CD4-positive, alpha-beta T cell treated with Interleukin-6 at 100 ng/mL for 8 hours (primary cell): ENCODE results near the gene KIF16B.
"Not testable (repeated sequence)": the region's sequence is repeated elsewhere in the genome, so short reads cannot be mapped to it uniquely, and the experiment has no call there.

Experiments
- DNase-seq: peaks from one replicate; pipeline ENCODE4 v3.0.0-alpha.2; 2020; ENCODE audit warnings: mixed read lengths, low spot score

The KIF16B gene

DNA sequence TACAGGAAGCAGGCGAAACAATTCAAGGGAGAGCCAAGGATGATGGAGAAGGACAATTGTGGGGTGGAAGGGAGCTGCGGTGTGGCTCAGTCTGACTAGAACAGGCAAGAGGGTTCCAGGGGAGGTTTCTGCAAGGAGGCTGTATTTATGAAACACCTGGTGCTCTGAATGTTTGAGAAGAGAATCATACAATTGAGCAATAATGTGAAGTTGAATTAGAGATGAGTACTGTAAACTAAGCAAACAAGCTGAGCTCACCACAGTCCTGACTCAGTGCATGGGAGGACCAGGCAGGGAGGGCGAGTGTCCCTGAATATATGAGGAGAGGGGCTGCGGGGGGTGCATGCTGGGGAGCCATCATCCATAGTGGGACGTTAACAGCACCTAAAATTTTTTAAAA, 279.7 kb downstream of the KIF16B start:
- DNase-seq = no peak

DNA sequence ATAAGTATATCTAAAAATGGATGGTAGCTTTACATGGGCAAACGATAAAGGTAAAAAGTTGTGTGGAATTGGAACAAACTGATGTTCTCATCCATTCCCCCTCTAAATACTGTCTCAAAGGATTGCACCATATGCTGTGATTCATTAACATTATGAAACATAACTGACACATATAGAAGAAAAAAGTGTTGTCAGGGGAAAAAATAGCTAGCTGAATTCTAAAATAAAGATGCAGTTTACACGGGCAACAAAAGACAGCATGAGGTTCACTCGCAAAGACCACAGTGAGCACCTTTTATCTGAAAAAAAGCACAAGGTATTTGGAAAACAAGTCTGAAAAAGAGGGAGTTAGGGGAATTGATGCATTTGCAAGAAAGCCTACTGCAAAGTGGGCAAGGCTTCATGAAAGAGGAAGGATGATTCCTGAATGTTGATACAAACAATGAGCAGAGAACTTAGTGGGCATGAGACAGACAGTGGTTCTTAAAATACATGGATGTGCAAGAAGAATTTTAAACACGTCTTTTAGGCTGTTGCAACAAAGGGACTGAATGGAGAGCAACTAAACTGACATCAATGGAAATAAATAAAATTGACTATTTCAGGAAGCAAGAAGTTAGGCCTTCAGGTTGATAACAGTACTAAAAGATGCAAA, 280.9 kb downstream of the KIF16B start:
- DNase-seq = no peak

DNA sequence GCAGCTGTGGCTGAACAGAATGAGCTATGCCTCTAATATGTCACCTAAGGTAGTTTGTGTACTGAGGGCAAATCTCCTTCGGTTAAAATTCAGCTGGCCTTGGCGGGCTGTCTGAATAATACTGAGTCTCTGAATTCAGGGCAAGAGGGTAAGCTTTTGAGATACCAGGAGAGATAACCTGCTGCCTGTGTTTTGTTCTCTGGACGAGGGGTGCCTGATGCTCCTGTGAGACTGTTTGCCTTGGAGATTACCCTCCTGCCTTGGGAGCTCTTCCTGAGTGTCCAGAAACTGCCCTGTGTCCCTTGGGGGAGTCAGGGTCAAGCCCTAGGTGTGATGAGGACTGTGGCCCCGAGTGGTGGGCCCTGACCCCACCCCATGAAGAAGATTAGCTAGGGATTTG, 282.9 kb downstream of the KIF16B start:
- DNase-seq = no peak

DNA sequence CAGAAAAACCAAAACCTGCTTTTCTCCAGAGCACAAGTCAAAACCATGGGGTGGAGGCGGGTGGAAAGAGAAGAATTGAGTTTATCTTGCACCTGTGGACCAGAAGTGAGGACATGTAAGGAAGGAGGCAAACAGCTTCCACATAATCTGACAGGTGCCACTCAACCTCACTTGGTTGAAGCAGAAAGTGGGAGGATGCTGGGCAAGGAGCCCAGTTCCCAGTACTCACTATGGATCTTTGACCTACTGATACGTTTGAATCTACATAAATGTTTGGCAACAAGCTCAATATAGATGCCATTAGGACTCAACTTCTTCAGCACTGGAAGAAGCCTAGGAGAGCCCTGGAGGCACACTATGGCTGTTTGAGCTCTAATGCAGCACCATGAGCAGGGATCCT, 285.5 kb downstream of the KIF16B start:
- DNase-seq = no peak

DNA sequence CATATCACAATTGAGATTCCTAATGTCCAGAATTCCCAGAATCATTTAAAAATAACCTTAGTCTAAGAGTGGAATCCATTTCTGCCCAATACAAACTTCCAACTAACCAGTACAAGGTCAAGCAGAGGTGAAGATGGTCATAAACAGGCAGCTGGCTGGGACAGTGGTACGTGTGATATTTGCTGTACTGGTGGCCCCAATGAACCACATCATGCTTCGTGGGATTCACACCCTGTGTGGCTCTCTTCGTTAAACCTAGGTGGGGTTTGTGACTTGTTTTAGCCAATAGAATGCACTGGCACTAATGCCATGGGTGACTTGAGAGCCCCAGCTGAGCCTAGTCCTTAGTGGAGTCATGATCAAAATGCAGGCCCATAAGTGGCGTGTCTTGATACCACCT, 286.6 kb downstream of the KIF16B start:
- DNase-seq = no peak

DNA sequence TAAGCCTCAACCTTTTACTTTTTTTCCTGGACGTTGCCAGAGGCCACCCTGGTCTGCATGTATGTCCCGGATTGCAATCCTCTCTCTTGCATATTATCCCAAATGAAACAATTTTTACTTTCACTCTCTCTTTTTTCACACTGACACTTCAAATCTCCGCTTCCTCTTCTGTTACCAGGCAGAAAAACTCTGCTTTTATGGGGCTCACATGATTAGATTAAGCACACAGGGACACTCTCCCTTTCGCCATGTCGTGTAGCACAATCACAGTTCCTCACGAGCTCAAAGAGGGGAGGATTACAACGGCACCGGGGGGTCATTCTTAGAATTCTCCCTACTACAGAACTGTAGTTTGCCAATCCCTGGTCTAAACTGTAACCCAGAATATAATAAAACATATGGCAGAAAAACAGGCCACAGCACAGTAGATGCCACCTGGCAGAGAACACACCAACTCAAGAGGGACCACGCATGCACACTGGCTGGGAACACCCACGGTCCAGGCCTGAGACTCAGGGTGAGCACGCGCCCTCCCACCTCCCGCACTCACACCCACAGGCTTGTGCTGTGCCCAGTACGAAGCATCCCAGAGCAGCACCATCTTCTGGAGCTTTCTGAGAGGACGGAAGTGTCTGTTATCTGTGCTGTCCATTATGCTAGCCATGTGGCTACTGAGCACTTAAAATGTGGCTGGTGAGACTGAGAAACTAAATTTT, 288.7 kb downstream of the KIF16B start:
- no peak for DNase-seq

DNA sequence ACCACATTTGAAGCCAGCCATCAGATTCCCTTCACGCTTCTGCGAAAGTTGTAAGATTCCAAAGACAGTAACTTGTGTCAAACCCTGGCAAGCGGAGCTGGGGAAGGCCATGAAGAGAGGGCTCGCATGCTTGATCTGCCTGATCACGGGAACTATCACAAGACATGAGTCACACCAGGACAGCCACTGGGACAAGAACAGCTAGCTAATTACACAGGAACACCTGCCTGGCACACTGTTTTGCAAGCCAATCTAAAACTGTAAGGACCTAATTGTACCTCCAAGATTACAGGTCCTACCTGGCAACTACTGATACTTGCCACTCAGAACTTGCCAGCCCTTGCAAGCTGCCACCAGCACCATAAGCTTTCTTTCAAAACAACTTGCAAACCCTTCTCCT, 289.3 kb downstream of the KIF16B start:
- no peak for DNase-seq

DNA sequence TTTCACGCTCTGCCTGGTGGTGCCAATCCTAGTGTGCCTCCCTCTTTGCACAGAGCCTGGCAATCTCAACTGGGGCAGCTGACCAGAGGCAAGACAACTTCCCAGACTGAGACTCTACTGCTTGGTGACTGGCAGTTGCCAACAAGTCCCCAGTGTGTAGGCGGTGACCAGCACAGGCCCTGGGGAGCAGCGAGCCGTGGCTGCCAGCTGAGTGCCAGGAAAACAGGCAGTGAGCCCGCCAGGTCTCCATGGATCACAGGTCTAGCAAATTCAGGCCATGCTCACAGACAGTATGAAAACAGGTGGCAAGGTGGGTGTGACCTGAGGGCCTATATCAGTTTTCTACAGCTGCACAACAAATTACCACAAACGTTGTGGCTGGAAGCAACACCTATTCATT, 289.9 kb downstream of the KIF16B start:
- no peak for DNase-seq

DNA sequence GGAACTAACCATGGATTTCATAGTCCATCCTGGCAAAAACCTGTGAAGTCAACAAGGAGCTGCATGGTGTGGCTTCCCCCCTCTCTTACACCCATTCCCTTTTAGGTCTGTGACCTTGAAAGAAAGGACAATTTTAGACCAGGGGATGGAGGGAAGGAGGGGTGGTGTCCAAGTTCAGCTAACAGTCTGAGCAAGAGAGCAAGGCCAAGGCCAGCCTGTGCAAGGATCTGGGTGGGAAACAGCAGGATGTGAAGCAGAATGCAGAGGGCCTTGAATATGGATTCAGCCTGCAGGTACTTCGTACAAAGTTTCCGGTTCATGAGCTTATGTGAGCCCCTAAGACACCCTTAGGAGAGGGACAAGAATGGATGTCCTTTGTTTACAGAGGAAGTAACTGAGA, 293.0 kb downstream of the KIF16B start:
- DNase-seq = no peak

DNA sequence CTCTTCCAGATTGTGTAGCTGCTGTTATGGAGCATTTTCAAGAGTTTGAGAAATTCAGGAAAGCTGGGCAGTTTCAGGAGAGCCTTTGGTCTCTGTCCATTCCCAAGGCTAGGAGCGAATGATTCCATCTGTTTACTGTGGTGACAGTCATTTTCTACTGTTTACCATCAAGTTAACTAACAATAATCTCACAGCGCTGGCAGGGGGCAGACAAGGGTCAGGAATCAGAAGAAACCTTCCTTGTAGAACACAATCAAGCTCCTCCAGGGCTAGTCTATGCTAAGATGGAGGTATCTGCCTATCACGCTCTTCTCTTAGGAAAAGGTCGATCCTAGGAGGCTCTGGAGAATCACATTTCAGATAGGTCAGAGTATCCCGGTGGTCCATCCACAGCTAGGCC, 293.9 kb downstream of the KIF16B start:
- DNase-seq = no peak

DNA sequence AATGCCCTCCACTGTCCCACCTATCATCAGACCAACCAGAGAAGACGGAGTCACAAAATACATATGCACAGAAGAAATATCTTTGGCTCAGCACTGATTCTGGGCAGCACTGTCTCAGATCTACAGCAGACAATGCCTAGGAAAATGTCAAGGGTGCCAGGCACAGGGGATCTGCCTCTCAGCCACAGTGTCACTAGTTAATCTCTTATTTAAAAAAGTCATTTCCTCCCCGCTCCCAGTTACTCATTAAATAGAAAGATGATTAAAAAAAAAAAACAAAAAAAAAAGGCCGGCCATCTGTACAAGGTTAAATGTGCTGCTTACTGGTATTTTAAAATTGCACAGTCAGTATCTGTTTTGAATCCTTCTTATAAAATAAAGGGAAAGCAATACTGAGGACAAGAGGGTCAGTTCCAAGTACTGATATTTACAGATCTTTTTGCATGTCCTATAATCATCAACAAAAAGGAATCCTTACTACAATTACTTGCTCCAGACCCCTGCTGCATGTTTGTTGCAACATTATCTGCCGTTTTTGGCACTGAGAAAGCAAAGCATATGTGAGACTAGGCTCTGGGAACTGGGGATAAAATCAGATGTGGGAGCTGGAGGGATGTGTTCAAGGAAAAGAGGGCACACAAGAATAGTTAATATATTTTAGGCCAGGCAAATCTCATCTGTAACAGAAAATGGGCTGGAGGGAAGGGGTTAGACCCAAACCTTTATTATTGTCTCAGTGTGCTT, 299.3 kb downstream of the KIF16B start:
- DNase-seq = no peak

DNA sequence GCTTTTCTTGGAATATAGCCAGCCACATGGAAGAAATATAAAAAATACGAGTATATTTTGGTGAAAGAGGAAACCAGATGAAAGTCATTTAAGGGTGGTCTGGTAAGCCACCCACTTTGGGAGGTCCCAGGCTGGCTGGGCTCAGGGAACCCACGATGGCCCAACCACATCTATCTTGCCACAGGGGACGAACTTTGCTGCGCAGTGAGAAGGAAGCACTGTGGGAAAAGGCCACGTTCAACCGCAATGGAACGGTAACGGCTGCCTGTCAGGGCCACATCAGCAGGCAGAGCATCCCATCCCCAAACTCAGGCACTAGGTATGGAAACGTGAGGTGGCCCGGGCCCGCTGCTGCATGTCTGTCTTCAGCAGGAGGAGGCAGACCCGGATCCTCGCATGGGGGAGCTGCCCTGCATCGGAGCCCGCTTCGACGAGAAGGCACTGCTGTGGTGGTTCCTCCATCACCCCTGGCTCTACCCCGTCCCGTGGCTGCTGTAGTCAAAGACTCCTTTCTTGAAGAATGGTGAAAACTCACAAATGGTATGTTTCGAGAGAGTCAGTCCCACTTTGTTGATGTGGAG, 300.4 kb downstream of the KIF16B start:
- DNase-seq = no peak

DNA sequence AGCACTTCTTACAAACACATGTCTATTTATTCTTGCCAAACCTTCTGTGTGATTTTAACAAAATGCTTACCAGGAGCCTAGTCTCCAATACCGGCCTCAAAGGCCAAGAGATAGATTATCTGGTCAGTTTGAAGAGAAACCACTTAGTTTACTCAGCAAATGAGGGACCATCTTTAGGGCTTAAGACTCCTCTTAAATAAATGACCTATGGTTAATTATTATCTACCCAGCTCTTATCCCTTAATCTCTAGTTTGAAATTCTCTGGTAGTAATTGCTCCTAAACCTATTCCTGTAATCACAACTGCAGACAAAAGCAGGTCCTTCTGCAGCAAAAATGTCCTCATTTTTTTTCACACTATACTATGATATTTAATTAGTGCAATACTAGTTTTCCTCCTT, 301.8 kb downstream of the KIF16B start:
- no peak for DNase-seq

DNA sequence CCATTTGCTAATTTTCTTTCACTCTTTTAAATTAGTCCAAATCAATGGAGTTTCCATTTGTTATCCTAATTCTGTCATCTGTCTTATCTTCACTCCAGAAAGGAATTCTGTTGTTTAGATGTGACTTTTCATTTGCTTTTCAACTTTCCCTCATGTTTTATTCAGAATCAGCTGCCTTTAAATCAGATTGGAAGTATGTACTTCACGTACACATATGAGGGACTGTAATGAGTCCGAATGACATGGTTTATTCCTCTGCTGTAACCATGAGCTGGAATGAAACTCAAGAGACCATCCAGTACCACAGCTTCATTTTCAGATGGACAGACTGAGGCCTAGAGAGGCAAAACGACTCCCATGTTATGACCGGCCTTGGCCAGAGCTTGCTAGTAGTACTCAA, 302.3 kb downstream of the KIF16B start:
- no peak for DNase-seq

DNA sequence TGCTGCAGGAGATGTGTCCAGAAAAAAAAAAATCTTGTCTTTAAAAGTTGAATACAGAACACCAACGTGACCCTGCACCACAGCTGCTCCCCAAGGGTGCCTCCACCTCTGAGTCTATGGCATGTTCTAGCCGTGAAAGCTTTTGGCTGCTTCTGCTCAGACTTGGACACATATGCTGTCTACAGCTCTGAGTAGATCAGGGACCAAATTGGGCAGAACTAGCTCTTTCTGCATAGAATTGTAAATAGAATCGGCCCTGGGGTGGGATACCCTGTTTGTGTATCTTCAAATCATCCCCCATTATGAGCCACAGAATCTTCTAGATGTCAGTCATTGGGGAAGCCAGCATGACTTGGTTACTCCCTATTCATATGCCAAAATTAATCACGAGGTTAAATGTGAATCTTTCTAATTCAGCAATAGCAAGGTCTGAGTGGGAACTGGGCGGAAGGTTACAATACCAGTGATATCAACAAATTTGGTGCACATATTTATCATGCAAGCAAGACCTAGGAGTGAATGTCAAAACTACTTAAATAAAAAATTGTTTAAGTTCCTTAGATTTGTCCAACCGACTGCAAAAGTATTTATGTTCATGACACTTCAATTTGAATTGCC, 302.8 kb downstream of the KIF16B start:
- DNase-seq = no peak

DNA sequence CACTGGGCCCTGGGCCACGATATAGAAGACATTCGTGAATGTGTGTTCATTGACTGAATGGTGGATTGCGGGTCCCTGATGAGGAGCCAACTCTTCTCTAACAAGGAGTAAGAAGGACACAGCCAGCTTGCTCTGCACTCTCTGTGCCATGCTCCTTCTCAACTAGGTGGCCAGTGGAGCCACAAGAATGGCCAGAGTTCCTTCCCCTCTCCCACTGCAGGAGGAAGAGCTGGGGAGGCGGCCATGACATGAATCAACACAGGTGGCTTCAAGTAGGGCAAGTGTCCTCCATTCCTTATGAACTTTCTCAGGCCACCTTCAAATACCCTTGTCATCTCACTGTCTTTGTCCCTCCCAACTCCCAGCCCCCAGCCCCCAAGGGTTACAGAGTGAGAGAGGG, 305.7 kb downstream of the KIF16B start:
- DNase-seq = no peak

DNA sequence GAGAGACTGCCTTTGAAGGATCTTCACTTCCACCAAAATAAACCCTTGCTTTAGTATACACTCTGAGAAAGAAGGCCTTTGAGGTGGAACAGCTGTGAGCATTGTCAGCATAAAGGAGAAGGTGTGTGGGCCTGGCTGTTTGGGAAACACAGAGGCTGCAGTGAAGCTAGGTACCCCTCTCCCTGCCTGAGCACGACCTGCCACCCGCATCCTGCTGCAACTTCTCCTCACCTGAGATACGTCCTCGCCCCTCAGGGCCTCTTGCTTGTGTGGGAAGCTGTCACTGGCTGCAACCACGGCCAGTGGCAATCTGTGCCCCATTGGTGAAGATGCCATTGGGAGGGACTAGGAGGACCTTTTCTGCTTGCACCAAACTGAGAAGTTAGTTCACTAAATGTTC, 307.9 kb downstream of the KIF16B start:
- DNase-seq = no peak

DNA sequence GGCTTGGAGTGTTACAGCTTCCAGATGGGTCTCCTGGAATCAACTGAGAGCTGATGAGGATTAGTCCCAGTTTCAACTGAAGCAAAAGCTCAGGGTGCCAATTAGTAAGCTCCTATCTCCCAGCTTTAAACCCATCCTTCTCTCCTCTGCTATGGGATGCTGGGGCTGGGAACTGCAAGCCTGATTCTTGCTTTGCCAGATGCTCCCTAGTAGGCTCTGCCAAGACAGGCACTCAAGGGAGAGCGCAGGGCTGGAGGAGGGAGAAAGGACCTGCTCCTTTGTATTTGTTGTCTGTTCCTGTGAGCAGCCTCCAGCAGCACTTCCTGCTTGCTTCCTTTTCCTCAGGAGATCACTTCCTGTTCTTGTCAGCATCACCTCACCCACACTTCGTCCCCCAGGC, 309.7 kb downstream of the KIF16B start:
- DNase-seq = no peak

DNA sequence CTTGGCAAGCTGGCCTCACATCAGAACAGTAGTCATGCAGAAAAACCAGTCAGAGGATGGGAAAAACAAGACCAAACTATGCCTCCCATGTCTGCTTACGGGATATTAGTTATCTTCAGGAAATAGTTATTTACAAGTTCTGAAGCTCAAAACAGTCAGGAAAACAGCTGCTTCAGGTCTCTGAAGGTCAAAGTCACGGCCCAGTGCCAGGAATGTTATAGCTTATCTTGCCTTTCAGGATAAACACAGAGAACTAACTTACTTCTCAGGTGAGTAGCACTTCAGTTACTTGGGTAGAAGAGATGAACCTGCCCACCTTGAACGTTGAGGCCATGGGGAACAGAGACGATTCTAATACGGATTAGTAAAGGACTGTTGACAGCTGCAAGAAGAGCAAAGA, 310.7 kb downstream of the KIF16B start:
- no peak for DNase-seq

DNA sequence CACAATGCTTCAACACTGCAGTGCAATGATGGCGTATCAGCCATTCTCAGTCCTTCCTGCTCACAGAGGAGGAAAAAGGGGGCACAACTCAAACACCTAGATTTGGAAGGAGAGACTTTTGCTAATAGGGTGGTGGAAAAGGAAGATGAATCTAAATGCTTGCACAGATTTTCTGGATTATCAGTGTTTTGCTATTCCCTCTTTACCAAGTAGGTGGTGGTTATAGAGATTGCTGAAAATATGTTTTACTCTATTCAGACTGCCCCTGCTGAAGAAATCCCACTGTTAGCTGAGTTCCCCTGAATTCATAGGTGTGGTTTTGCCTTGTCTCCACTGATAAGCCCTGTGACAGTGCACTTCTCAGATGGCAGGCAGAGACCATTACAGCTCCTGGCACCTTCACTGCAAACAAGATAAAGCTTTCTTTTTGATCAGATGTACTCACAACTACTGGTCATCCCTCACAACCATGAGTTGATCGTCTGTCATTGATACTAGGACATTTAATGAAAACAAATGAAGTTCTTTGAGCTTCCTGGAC, 311.4 kb downstream of the KIF16B start:
- no peak for DNase-seq

DNA sequence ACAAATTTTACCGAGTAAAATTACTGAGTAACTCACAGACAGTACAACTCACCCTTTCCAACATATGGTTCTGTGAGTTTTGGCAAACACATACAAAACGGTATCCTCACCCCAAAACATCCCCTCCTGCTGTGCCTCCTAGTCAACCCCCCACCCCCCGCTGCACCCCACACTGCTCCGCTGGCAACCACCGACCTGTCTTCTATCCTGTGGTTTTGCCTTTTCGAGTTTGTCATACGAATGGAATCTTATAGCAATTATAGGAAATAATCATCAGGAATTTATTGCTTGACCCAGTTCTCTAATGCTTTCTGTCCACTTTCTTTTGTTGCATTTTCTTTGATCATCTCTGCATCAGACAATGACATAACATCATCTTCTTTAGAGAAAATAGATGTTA, 312.3 kb downstream of the KIF16B start:
- DNase-seq = no peak

DNA sequence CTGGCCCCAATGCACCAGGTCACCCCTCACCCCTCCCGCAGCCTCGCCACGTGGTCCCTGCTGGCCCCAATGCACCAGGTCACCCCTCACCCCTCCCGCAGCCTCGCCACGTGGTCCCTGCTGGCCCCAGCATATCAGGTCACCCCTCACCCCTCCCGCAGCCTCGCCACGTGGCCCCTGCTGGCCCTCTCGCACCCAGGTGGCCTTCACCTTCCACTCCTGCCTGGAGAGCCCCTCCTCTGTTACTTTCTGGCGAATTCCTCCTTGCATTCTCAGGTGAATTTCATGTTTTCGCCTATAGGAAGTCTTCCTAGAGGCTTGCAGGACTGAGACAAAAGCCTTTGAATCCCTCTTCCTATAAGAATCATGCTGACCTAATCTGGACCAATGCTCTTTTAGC, 313.1 kb downstream of the KIF16B start:
- DNase-seq = not testable (repeated sequence)
